GM21529 (cell line): ENCODE data around the gene AP2B1.
"Not testable (repeated sequence)": the region's sequence is repeated elsewhere in the genome, so short reads cannot be mapped to it uniquely, and the experiment has no call there.

Experiments used
- ATAC-seq: cut with Tn5 transposase; IDR thresholded peaks from one replicate; pipeline ENCODE4 v1.9.1; 2021; ENCODE audit not compliant: unreplicated experiment

AP2B1 gene

GRCh38 chr17:35695613-35696012, 108.5 kb downstream of the AP2B1 start:
- ATAC-seq, result no peak

GRCh38 chr17:35698800-35699199, 111.7 kb downstream of the AP2B1 start:
- no peak for ATAC-seq

- no peak for ATAC-seq
Observed at GRCh38 chr17:35700150-35700549, 113.0 kb downstream of the AP2B1 start.

- no peak for ATAC-seq
Observed at GRCh38 chr17:35701491-35701890, 114.4 kb downstream of the AP2B1 start.

GRCh38 chr17:35703308-35703707, 116.2 kb downstream of the AP2B1 start:
- not testable (repeated sequence) for ATAC-seq

GRCh38 chr17:35705230-35705629, 118.1 kb downstream of the AP2B1 start:
- ATAC-seq, result no peak

GRCh38 chr17:35705705-35706104, 118.6 kb downstream of the AP2B1 start:
- ATAC-seq, result no peak

- no peak for ATAC-seq
Observed at GRCh38 chr17:35708149-35708548, 121.0 kb downstream of the AP2B1 start.

GRCh38 chr17:35708951-35709350, 121.8 kb downstream of the AP2B1 start:
- no peak for ATAC-seq

- no peak for ATAC-seq
Observed at GRCh38 chr17:35709874-35710273, 122.8 kb downstream of the AP2B1 start.

- no peak for ATAC-seq
Observed at GRCh38 chr17:35710950-35711349, 123.8 kb downstream of the AP2B1 start.

GRCh38 chr17:35713069-35713728, 126.1 kb downstream of the AP2B1 start:
- ATAC-seq, result no peak

GRCh38 chr17:35714988-35715387, 127.9 kb downstream of the AP2B1 start:
- no peak for ATAC-seq

GRCh38 chr17:35715416-35715815, 128.3 kb downstream of the AP2B1 start:
- no peak for ATAC-seq

GRCh38 chr17:35716173-35716572, 129.1 kb downstream of the AP2B1 start:
- ATAC-seq, result no peak

- ATAC-seq, result no peak
Observed at GRCh38 chr17:35716897-35717465, 129.9 kb downstream of the AP2B1 start.

- ATAC-seq, result no peak
Observed at GRCh38 chr17:35717475-35717874, 130.4 kb downstream of the AP2B1 start.

GRCh38 chr17:35723735-35724134, 136.6 kb downstream of the AP2B1 start:
- no peak for ATAC-seq

- no peak for ATAC-seq
Observed at GRCh38 chr17:35725058-35725457, 137.9 kb downstream of the AP2B1 start.

GRCh38 chr17:35725802-35726126, 138.6 kb downstream of the AP2B1 start:
- no peak for ATAC-seq

GRCh38 chr17:35726127-35726952, 139.2 kb downstream of the AP2B1 start:
- ATAC-seq, result no peak

- ATAC-seq, result no peak
Observed at GRCh38 chr17:35726953-35727460, 139.9 kb downstream of the AP2B1 start.
